Activated T-helper 17 cell treated with anti-CD3 and anti-CD28 coated beads, Interleukin-2, amount 50 U/mL, for 72 hours (primary cell): ENCODE measurements around the gene GRIK2. TPM values are rescaled to one million over a fixed set of nuclear protein-coding genes. Genes with fewer than 3 reads are reported as not detected.

Source experiments
- ATAC-seq: fragments of 150-1000 bp; cut with Tn5 transposase; replicated peaks from 2 replicates; pipeline ENCODE4 v1.10.0; 2021; ENCODE audit warnings: mild to moderate bottlenecking, moderate library complexity
- H3K27ac Mint-ChIP-seq: one replicate; pipeline ENCODE4 v1.8.0; 2022; ENCODE audit warnings: mixed read lengths
- H3K27me3 Mint-ChIP-seq: one replicate; pipeline ENCODE4 v1.8.0; 2022; ENCODE audit warnings: mixed read lengths
- H3K36me3 Mint-ChIP-seq: one replicate; pipeline ENCODE4 v1.8.0; 2022; ENCODE audit warnings: low read depth, mild to moderate bottlenecking, mixed read lengths
- H3K4me1 Mint-ChIP-seq: one replicate; pipeline ENCODE4 v1.8.0; 2022; ENCODE audit warnings: mixed read lengths
- H3K4me3 Mint-ChIP-seq: one replicate; pipeline ENCODE4 v1.8.0; 2022; ENCODE audit warnings: mild to moderate bottlenecking, mixed read lengths
- H3K9me3 Mint-ChIP-seq: one replicate; pipeline ENCODE4 v1.8.0; 2022; ENCODE audit warnings: mixed read lengths
- total RNA-seq, 2 donors: library from RNA; stranded (reverse); gene quantifications; one replicate each; pipeline ENCODE4 v1.2.3, GENCODE V29; 2022

GRIK2 gene
- total RNA-seq, 2 donors from 2014 or later, result 0.13 TPM; not detected in 1

GRCh38 chr6:101779051-101779844, 385.7 kb downstream of the GRIK2 start:
- ATAC-seq, result no peak
- Mint-ChIP-seq H3K4me3 (no peak overlapping the region), H3K4me1 (no peaks in the 10 kb centered on the region), H3K27ac (no peak overlapping the region), H3K9me3 (peaks cover 7% of the 10 kb centered on the region), H3K27me3 (no peaks in the 10 kb centered on the region), H3K36me3 (no peaks in the 10 kb centered on the region)

- ATAC-seq, result no peak
- no peak overlapping the region for H3K4me3 Mint-ChIP-seq
- H3K27ac Mint-ChIP-seq, result no peak overlapping the region
Measured at GRCh38 chr6:101783287-101783686, 389.8 kb downstream of the GRIK2 start.

DNA sequence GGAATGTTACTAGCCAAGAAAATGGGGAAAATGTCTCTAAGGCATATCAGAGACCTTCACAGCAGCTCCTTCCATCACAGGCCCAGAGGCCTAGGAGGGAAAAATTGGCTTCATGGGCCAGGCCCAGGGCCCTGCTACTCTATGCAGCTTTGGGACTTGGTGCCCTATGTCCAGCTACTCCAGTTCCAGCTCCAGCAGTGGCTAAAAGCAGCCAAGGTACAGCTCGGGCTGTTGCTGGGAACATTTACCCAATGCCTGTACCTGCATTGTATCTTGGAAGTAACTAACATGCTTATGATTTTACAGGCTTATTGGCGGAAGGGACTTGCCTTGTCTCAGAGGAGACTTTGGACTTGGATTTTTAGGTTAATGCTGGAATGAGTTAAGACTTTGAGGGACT, 390.6 kb downstream of the GRIK2 start:
- Mint-ChIP-seq H3K9me3 (peaks cover 11% of the 10 kb centered on the region), H3K27me3 (no peaks in the 10 kb centered on the region), H3K27ac (no peak overlapping the region), H3K36me3 (no peaks in the 10 kb centered on the region), H3K4me1 (no peaks in the 10 kb centered on the region), H3K4me3 (no peak overlapping the region)
- ATAC-seq, result no peak

More at GRCh38 chr6:101783287-101783686, 389.8 kb downstream of the GRIK2 start:
- H3K4me1 Mint-ChIP-seq, result no peaks in the 10 kb centered on the region
- H3K9me3 Mint-ChIP-seq, result peaks cover 11% of the 10 kb centered on the region
- no peaks in the 10 kb centered on the region for H3K27me3 Mint-ChIP-seq
- no peaks in the 10 kb centered on the region for H3K36me3 Mint-ChIP-seq

GRCh38 chr6:101799531-101799930, 406.0 kb downstream of the GRIK2 start:
- ATAC-seq, result no peak
- H3K27me3 Mint-ChIP-seq, result no peaks in the 10 kb centered on the region
- H3K27ac Mint-ChIP-seq, result no peak overlapping the region
- peaks cover 3% of the 10 kb centered on the region for H3K9me3 Mint-ChIP-seq
- H3K4me3 Mint-ChIP-seq, result no peak overlapping the region
- H3K36me3 Mint-ChIP-seq, result no peaks in the 10 kb centered on the region
- H3K4me1 Mint-ChIP-seq, result no peaks in the 10 kb centered on the region

- ATAC-seq, result no peak
- H3K36me3 Mint-ChIP-seq, result no peaks in the 10 kb centered on the region
- H3K4me3 Mint-ChIP-seq, result no peak overlapping the region
- H3K27me3 Mint-ChIP-seq, result no peaks in the 10 kb centered on the region
- H3K9me3 Mint-ChIP-seq, result no peaks in the 10 kb centered on the region
- no peak overlapping the region for H3K27ac Mint-ChIP-seq
- H3K4me1 Mint-ChIP-seq, result no peaks in the 10 kb centered on the region
Measured at GRCh38 chr6:101800598-101800997, 407.1 kb downstream of the GRIK2 start.

DNA sequence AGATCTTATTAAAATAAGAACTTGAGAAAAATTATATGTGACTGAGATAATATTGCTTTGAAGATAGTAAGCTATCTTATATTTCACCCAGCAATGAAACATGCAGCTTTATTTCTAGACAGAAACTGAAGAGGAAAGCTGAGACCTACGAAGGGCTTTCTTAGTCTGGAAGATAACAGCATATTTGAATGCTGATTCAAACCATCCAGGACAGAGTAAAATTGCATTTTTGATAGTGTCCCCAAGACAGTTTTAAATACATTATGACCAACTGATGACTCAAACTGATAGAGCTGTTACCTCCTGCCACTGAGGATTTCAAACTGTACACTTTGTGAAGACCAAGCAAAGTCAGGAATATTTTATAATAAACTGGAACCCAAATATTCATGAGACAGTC, 409.6 kb downstream of the GRIK2 start:
- no peaks in the 10 kb centered on the region for H3K4me1 Mint-ChIP-seq
- H3K36me3 Mint-ChIP-seq, result no peaks in the 10 kb centered on the region
- no peak overlapping the region for H3K27ac Mint-ChIP-seq
- no peaks in the 10 kb centered on the region for H3K9me3 Mint-ChIP-seq
- no peak overlapping the region for H3K4me3 Mint-ChIP-seq
- no peaks in the 10 kb centered on the region for H3K27me3 Mint-ChIP-seq
- no peak for ATAC-seq

DNA sequence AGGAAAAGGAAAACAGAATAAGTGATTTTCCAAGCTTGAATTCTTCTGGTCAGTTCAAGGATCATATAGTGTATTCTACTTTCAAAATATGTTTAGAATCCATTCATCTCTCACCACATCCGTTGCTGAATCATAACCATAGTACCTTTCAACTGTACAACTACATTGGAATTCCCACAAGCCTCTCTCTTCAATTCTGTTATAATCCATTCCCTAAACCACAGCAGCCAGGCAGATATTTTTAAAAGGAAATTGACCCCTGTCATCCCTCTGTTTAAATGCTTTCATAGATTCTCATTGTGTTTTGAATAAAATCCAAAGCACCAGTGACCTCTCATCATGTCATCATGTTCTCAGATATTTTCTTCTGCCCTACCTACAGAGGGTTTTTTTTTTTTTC, 412.7 kb downstream of the GRIK2 start:
- H3K4me3 Mint-ChIP-seq, result no peak overlapping the region

DNA sequence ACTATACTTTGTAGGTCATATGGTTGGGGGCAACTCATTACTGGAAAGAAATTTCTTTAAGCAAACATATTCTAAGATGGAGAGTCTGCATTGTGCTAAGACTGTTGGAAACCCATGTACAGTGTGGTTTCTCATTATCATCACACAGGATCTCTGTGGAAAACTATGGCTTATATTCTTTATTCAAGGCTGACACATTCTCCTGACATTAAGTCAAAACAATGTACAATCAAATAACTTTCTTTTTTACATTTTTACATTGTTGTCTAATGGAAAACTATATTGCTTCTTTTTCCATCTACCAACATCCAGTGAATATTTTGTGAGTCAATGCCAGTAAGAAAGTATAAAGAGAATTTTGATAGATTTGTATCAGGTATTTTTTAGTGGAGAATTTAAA, 417.6 kb downstream of the GRIK2 start:
- H3K36me3 Mint-ChIP-seq, result no peaks in the 10 kb centered on the region
- H3K9me3 Mint-ChIP-seq, result no peaks in the 10 kb centered on the region
- H3K27me3 Mint-ChIP-seq, result no peaks in the 10 kb centered on the region
- H3K4me3 Mint-ChIP-seq, result no peak overlapping the region
- no peak overlapping the region for H3K27ac Mint-ChIP-seq
- ATAC-seq, result no peak
- H3K4me1 Mint-ChIP-seq, result no peaks in the 10 kb centered on the region

More for the DNA sequence above, 412.7 kb downstream of the GRIK2 start:
- Mint-ChIP-seq H3K36me3 (no peaks in the 10 kb centered on the region), H3K4me1 (no peaks in the 10 kb centered on the region), H3K27ac (no peak overlapping the region), H3K27me3 (no peaks in the 10 kb centered on the region), H3K9me3 (no peaks in the 10 kb centered on the region)
- ATAC-seq, result no peak

DNA sequence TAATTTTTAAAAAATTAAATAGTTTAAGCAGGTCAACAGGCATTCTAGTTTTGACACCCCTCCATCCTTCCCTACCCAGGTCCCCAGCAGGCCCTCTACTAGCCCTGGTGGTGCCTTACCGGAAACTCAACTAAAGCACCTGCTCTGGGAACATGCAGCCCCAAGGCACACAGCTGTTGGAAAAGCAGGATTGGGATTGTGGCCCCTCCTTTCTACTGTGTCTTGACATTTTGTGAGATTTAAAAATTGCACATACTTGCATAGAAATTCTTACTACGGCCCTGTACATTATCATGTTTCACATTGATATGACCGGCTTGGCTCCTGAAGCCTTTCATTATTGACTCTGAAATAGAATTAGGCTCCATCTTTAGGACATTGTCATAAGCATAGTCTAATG, 423.2 kb downstream of the GRIK2 start:
- Mint-ChIP-seq H3K4me1 (no peaks in the 10 kb centered on the region), H3K4me3 (no peak overlapping the region), H3K27ac (no peak overlapping the region), H3K36me3 (no peaks in the 10 kb centered on the region), H3K9me3 (peaks cover 3% of the 10 kb centered on the region), H3K27me3 (no peaks in the 10 kb centered on the region)
- ATAC-seq, result no peak

- no peaks in the 10 kb centered on the region for H3K36me3 Mint-ChIP-seq
- no peak overlapping the region for H3K27ac Mint-ChIP-seq
- H3K9me3 Mint-ChIP-seq, result peaks cover 3% of the 10 kb centered on the region
- no peaks in the 10 kb centered on the region for H3K27me3 Mint-ChIP-seq
- H3K4me3 Mint-ChIP-seq, result no peak overlapping the region
- no peak for ATAC-seq
- H3K4me1 Mint-ChIP-seq, result no peaks in the 10 kb centered on the region
Measured at GRCh38 chr6:101818051-101818450, 424.5 kb downstream of the GRIK2 start.

GRCh38 chr6:101824551-101825345, 431.2 kb downstream of the GRIK2 start:
- ATAC-seq, result no peak
- Mint-ChIP-seq H3K4me1 (no peaks in the 10 kb centered on the region), H3K9me3 (peaks cover 24% of the 10 kb centered on the region), H3K36me3 (no peaks in the 10 kb centered on the region), H3K27ac (no peak overlapping the region), H3K4me3 (no peak overlapping the region), H3K27me3 (no peaks in the 10 kb centered on the region)

DNA sequence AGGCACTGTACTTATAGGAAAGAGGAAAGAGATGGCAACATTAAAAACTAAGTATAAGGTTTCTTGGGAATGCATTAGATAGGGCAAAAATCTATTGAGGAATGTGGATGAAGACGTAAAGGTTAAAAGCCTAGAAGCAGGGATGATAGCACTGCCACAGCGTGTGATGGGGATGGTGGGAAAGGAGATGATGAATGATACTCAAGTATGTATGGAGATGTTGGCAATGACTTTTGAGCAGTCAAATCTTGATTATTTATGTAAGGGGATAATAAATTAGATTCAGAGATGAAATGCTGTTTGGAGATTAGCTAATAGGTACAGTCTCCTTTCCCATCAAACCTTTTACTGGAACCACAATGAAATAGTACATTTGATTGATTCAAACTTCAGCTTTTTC, 432.8 kb downstream of the GRIK2 start:
- Mint-ChIP-seq H3K4me3 (no peak overlapping the region), H3K4me1 (no peaks in the 10 kb centered on the region)

GRCh38 chr6:101826678-101827077, 433.2 kb downstream of the GRIK2 start:
- no peaks in the 10 kb centered on the region for H3K36me3 Mint-ChIP-seq

More for the DNA sequence above, 432.8 kb downstream of the GRIK2 start:
- no peaks in the 10 kb centered on the region for H3K36me3 Mint-ChIP-seq
- H3K9me3 Mint-ChIP-seq, result peaks cover 21% of the 10 kb centered on the region
- H3K27me3 Mint-ChIP-seq, result no peaks in the 10 kb centered on the region
- no peak overlapping the region for H3K27ac Mint-ChIP-seq
- ATAC-seq, result no peak

DNA sequence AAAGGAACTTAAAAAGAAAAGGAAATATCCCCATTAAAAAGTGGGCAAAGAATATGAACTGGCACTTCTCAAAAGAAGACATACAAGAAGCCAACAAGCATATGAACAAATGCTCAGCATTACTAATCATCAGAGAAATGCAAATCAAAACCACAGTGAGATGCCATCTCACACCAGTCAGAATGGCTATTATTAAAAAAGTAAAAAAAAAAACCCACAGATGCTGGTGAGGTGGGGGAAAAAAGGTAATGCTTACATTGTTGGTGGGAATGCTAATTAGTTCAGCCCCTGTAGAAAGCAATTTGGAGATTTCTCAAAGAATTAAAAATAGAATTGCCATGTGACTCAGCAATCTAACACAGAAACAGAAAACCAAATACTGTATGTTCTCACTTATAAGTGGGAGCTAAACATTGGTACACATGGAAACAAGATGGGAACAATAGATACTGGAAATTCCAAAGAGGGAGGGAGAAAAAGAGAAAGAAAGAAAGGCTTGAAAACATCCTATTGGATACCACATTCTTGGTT, 437.1 kb downstream of the GRIK2 start:
- no peaks in the 10 kb centered on the region for H3K4me1 Mint-ChIP-seq
- H3K36me3 Mint-ChIP-seq, result no peaks in the 10 kb centered on the region
- H3K4me3 Mint-ChIP-seq, result no peak overlapping the region
- H3K27ac Mint-ChIP-seq, result no peak overlapping the region
- peaks cover 18% of the 10 kb centered on the region for H3K9me3 Mint-ChIP-seq
- no peaks in the 10 kb centered on the region for H3K27me3 Mint-ChIP-seq
- ATAC-seq, result no peak

More at GRCh38 chr6:101826678-101827077, 433.2 kb downstream of the GRIK2 start:
- Mint-ChIP-seq H3K4me1 (no peaks in the 10 kb centered on the region), H3K27me3 (no peaks in the 10 kb centered on the region), H3K27ac (no peak overlapping the region), H3K9me3 (peaks cover 21% of the 10 kb centered on the region), H3K4me3 (no peak overlapping the region)
- no peak for ATAC-seq

- no peak overlapping the region for H3K27ac Mint-ChIP-seq
Measured at GRCh38 chr6:101832371-101832770, 438.9 kb downstream of the GRIK2 start.

More at GRCh38 chr6:101832371-101832770, 438.9 kb downstream of the GRIK2 start:
- no peaks in the 10 kb centered on the region for H3K36me3 Mint-ChIP-seq
- no peak overlapping the region for H3K4me3 Mint-ChIP-seq
- H3K27me3 Mint-ChIP-seq, result no peaks in the 10 kb centered on the region
- peaks cover 17% of the 10 kb centered on the region for H3K9me3 Mint-ChIP-seq
- ATAC-seq, result no peak
- no peaks in the 10 kb centered on the region for H3K4me1 Mint-ChIP-seq
